ENCODE results near the gene ZNF709.
A peak's percentile ranks its signal among the peaks of the same experiment; 100 is the strongest.
"Not testable (repeated sequence)": the region's sequence is repeated elsewhere in the genome, so short reads cannot be mapped to it uniquely, and the experiment has no call there.

The ZNF709 gene

DNA sequence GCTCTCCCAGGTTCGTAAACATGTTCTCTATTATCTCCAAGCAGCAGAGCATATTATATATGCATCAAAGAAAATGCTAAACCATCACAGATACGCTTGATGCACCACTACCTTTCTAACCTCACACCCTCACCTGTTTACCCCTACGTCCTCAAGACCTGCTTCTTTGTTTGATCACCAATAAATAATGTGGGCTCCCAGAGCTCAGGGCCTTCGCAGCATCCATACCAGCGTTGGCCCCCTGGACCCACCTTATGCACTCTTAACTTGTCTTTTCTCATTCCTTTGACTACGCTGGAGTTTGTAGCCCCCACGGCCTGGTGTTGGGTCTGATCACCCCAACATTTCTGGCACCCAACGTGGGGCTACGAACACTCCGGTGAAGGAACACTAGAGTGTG is 33.8 kb downstream of the ZNF709 start:
- DNase-seq = no peak

DNA sequence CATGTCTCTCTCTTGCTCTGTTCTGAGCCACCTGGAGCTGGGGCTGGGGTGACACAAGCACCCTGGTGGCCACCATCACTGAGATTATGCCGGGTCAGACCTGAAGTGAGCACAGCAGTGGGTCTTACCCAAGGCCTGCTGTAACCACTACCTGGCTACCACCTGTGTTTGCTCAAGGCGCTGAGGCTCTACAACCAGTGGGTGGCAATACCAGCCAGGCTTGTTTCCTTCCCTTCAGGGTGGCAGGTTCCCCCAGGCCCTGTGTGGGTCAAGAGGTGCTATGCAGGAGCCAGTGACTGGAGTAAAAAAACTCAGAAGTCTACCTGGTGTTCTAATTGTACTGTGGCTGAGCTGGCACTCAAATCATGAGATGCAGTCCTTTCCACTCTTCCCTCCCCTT is 35.8 kb downstream of the ZNF709 start:
- no peak for DNase-seq

DNA sequence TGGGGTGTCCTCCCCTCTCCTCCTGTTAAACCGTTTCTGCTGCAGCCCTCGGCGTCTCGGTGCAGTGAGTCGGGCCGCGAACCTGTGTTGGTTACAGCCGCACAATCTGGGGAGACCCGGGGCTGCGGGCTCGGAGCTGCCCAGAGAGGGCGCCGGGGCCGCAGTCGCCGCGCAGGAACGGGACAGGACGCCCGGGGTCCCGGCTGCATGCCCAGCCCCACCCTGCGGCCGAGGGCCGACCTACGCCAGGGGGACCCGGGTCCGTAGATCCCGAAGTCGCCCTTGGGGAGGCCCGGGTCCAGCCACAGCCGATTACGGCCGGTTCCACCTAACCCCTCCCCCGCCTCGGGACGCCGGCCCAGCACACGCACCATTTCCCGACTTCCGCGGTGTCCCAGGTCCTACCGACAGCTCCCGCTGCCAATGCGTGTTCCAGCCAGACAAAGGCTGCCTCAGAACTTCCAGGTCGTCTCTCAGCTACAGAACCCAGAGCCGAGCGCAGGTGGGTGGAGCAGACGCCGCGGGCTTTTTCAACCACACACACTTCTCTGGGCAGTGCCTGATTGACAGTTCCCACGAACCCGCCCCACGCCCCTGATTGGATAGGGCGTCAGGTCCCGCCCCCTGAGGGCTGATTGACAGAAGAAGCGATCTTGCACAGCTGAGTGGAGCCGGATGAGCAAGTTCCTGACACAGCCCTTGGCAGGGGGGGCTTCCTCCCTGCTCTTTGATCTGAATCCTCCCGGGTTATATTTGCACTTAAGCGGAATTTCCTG is 43.9 kb downstream of the ZNF709 start, which contains the start of gene ZNF443:
Gene ZNF443, minus strand, starts transcription at position 481 of the 776 bp plus-strand sequence. Its CDS starts 107 bp downstream, at position 374.
- peak; percentile 95 for DNase-seq

DNA sequence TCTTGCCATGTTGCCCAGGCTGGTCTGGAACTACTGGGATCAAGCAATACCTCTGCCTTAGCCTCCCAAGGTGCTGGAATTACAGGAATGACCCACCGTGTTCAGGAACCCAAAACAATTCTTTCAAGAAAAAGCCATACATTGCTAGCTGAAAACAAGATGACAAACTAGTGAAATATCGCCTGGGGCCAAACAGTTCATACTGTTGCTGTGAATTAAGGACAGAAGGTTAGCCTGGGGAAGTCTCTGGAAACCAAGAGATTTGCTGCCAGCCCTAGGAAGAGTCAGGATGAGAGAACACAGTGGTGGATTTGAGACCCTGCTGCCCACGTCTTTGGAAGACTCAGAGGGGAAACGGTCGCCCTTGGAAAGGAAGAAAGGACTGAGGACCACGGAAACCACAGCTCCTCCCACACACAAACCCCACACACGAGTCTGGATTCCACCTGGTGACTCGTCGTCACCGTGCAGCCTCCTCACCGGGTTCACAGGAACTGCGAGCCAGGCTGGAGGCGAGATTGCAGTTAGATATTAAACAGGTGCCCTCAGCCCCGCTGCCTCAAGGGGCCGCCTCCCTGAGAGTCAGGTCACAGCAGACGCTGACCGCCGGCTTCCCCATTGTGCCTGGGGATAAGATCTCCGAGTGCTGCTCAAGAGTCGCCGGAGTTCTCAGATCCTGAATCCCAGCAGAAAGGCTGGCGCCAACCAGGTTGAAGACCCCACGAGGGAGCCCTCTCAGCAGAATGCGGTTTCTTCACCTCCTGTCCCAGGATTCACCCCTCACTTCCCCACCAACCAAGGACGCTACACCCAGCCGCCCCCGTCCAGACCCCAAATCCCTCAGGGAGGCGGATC is 44.7 kb downstream of the ZNF709 start:
- not testable (repeated sequence) for DNase-seq

DNA sequence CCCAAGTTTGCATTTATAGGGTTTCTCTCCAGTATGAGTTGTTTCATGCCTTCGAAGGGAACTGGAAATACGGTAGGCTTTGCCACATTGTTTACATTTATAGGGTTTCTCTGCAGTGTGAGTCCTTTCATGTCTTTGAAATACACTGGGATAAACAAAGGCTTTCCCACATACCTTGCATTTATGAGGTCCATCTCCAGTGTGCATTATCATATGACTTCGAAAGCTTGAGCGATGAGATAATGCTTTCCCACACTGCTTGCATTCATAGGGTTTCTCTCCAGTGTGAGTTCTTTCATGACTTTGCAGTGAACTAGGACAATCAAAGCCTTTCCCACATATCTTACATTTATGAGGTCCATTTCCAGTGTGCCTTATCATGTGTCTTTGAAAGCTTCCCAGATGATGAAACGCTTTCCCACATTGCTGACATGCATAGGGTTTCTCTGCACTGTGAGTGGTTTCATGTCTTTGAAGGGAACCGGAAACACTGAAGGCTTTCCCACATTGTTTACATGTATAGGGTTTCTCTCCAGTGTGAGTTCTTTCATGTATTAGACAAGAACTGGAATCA is 53.8 kb downstream of the ZNF709 start:
- not testable (repeated sequence) for DNase-seq

DNA sequence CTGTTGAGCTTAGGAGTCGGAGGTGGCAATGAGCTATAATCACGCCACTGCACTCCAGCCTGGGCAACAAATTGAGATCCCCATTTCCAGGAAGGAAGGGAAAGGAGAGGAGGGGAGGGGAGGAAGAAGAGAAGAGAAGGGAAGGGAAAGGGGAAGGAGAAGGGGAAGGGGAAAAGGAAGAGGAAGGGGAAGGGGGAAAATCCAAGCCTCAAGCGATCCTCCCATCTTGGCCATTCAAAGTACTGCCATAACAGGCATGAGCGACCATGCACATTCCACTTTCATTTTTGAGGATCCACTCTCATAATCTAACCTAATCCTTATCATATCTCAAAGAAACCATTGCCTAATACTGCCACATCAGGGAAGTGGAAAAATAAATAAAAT is 58.7 kb downstream of the ZNF709 start:
- DNase-seq = no peak

DNA sequence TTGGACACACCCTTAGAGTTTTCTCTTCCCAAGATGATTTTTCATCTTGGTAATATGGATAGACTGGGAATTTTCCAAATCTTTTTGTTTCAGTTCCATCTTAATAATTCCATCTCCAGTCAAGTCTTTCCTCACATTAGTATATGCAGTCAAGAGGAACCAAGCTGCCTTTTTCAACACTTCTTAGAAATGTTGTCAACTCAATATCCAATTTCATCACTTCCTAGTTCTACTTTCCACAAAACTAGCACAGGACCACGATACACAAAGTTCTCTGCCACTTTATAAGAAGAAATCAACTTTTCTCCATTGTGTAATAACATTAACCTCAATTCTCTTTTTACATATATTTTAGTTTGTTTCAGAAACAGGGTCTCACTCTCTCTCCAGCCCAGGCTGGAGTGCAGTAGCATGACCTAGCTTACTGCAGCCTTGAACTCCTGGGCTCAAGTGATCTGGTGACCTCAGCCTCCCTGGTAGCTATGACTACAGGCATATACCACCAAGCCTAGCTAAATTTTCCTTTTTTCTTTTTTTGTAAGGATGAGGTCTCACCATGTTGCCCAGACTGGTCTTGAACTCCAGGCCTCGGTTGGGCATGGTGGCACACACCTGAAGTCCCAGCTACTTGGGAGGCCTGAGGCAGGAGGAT is 59.3 kb downstream of the ZNF709 start:
- no peak for DNase-seq

DNA sequence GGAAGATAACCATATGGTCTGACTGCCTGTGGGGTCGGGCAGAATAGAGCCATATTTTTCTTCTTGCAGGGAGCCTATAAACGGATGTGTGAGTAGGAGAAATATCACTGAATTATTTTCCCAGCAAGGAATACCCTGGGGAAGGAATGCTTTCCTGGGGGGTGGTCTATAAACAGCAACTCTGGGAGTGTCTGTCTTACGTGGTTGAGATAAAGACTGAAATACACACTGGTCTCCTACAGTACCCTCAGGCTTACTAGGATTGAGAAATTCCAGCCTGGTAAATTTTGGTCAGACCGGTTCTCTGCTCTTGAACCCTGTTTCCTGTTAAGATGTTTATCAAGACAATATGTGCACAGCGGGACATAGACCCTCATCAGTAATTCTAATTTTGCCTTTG is 67.3 kb downstream of the ZNF709 start:
- not testable (repeated sequence) for DNase-seq

DNA sequence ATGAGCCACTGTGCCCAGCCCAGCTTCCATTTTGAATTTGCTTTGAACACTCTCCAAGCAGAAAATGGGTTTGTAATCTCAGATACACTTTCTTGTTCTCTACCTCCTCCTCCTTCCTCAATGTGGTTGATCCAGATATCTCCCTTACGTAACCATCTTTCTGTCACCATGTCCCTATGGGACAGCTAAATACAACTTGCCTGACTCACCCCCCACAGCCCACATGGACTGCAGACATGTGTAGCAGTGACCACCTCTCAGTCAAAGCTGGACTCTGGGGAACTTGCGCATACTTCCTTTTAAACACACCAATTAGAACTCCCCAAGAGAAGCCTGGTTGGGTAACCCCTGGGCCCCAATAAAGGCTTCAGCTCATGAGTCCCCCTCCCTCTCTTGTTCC is 72.7 kb downstream of the ZNF709 start:
- DNase-seq = no peak
